B cell (primary cell): ENCODE data around the gene TBX1. TPM values are rescaled to one million over a fixed set of nuclear protein-coding genes. Genes with fewer than 3 reads are reported as not detected.

Experiments
- ATAC-seq: fragments of 200-7000 bp; cut with Tn5 transposase; one replicate; pipeline ENCODE4 v1.10.0; 2021; ENCODE audit warnings: low read depth, mild to moderate bottlenecking, moderate number of reproducible peaks, moderate library complexity
- CTCF ChIA-PET: fragments of 350-600 bp; sonication (Branson Sonifier 250); formaldehyde crosslinking; loops from one replicate; lab custom pipeline; 2021; ENCODE audit warnings: antibody characterized with exemption, inconsistent platforms; lab: Charles Lee
- POLR2A ChIA-PET: fragments of 350-600 bp; sonication (Branson Sonifier 250); formaldehyde crosslinking; loops from one replicate; lab custom pipeline; 2021; ENCODE audit warnings: antibody characterized with exemption; lab: Charles Lee
- DNase-seq: peaks from one replicate; pipeline ENCODE4 v3.0.0; 2013
- H2AFZ ChIP-seq: 2 replicates; pipeline ENCODE4 v1.6.1; 2012; ENCODE audit warnings: mild to moderate bottlenecking, low read depth, low read length; ENCODE audit not compliant: insufficient read depth, poor library complexity, severe bottlenecking
- H3K27ac ChIP-seq, 2 donors: 1 replicate in 1 of 2; 2 replicates in 1 of 2; pipeline ENCODE4 v1.5.1; 2012 to 2013; ENCODE audit warnings: low read length in 2 of 2, mild to moderate bottlenecking in 2 of 2, moderate library complexity in 1 of 2
- H3K27me3 ChIP-seq, 4 experiments: fragments of 200-600 bp in 1 of 4; sonication (generic) in 1 of 4; replicated peaks in 1 of 4; 1 replicate in 2 of 4; 2 replicates in 2 of 4; pipeline versions ENCODE4 v1.6.1 to v1.7.0; 2013 to 2016; ENCODE audit warnings: low read length in 3 of 4, mild to moderate bottlenecking in 2 of 4, mixed read lengths in 1 of 4, moderate library complexity in 1 of 4; ENCODE audit not compliant: insufficient read depth in 4 of 4, control insufficient read depth in 3 of 4; ENCODE audit errors: control extremely low read depth in 1 of 4
- H3K36me3 ChIP-seq, 2 experiments: replicated peaks in 1 of 2; 1 replicate in 1 of 2; 2 replicates in 1 of 2; pipeline versions ENCODE4 v1.6.1 to v1.7.1; 2013; ENCODE audit warnings: low read length in 1 of 2; ENCODE audit not compliant: insufficient read depth in 2 of 2, control insufficient read depth in 1 of 2; ENCODE audit errors: control extremely low read depth in 1 of 2, extremely low read depth in 1 of 2
- H3K4me1 ChIP-seq, 2 donors: fragments of 200-600 bp in 1 of 2; sonication (generic) in 1 of 2; 1 replicate in 1 of 2; 2 replicates in 1 of 2; pipeline versions ENCODE4 v1.5.1 to v1.6.1; 2013 to 2017; ENCODE audit warnings: low read length in 2 of 2; ENCODE audit not compliant: control insufficient read depth in 2 of 2, insufficient read depth in 2 of 2
- H3K4me2 ChIP-seq: replicated peaks from 2 replicates; pipeline ENCODE3; 2012; ENCODE audit warnings: mild to moderate bottlenecking, low read depth, low read length; ENCODE audit not compliant: poor library complexity, severe bottlenecking
- H3K4me3 ChIP-seq, 5 experiments: fragments of 200-600 bp in 1 of 5; sonication (generic) in 1 of 5; 1 replicate in 3 of 5; 2 replicates in 2 of 5; pipeline versions ENCODE4 v1.5.1 to v1.7.0; 2011 to 2016; ENCODE audit warnings: low read length in 4 of 5, mild to moderate bottlenecking in 4 of 5, low read depth in 2 of 5, control low read depth in 1 of 5, moderate library complexity in 1 of 5; ENCODE audit not compliant: insufficient read depth in 1 of 5; ENCODE audit errors: control extremely low read depth in 1 of 5, extremely low read depth in 1 of 5
- H3K79me2 ChIP-seq: fragments of 200-600 bp; sonication (generic); one replicate; pipeline ENCODE4 v1.6.0; 2016; ENCODE audit warnings: low read length; ENCODE audit not compliant: control insufficient read depth, insufficient read depth
- H3K9ac ChIP-seq: fragments of 200-600 bp; sonication (generic); 2 replicates; pipeline ENCODE4 v1.6.1; 2017; ENCODE audit warnings: mild to moderate bottlenecking, low read length, moderate library complexity
- H3K9me3 ChIP-seq, 3 donors: one replicate each; pipeline versions ENCODE4 v1.6.1 to v1.7.1; 2013; ENCODE audit warnings: low read length in 2 of 3; ENCODE audit not compliant: control insufficient read depth in 2 of 3, insufficient read depth in 1 of 3; ENCODE audit errors: control extremely low read depth in 1 of 3
- H4K20me1 ChIP-seq: 2 replicates; pipeline ENCODE4 v1.6.0; 2012; ENCODE audit warnings: mild to moderate bottlenecking, low read length; ENCODE audit not compliant: insufficient read depth, control insufficient read depth, poor library complexity, severe bottlenecking
- H3K27ac Mint-ChIP-seq: one replicate; pipeline ENCODE4 v1.8.0; 2021; ENCODE audit warnings: mixed read lengths
- H3K27me3 Mint-ChIP-seq: one replicate; pipeline ENCODE4 v1.8.0; 2021; ENCODE audit warnings: mixed read lengths
- H3K4me1 Mint-ChIP-seq: one replicate; pipeline ENCODE4 v1.8.0; 2021; ENCODE audit warnings: mixed read lengths
- H3K4me3 Mint-ChIP-seq: one replicate; pipeline ENCODE4 v1.8.0; 2021; ENCODE audit warnings: mixed read lengths
- H3K9me3 Mint-ChIP-seq: one replicate; pipeline ENCODE4 v1.8.0; 2022; ENCODE audit warnings: mixed read lengths; ENCODE audit not compliant: insufficient read depth
- EZH2 ChIP-seq: IDR thresholded peaks from 2 replicates; pipeline ENCODE4 v1.6.1; 2012; ENCODE audit warnings: borderline replicate concordance, low read depth, mild to moderate bottlenecking, moderate library complexity, low read length; ENCODE audit not compliant: insufficient read depth, poor library complexity, severe bottlenecking
- WGBS: methylation state at CpG from one replicate; pipeline ENCODE4 v1.1.5; 2013; ENCODE audit warnings: missing lambda C conversion rate; ENCODE audit not compliant: insufficient coverage; 5-methylcytosine and 5-hydroxymethylcytosine counted together
- intact Hi-C: fragments of 100-400 bp; cut with micrococcal nuclease; formaldehyde crosslinking; loops from one replicate; pipeline ENCODE4 v1.10.0; 2022
- polyA plus RNA-seq: library from polyadenylated mRNA; depleted of rRNA; stranded (reverse); fragments of >200 nt; gene quantifications from 2 replicates; pipeline ENCODE4 v1.2.3, GENCODE V29; 2012
- total RNA-seq, 2 donors: library from RNA; stranded (reverse); fragments of 120-200 nt in 1 of 2; gene quantifications; 1 replicate in 1 of 2; 2 replicates in 1 of 2; pipeline versions ENCODE4 v1.2.3 to v1.2.4, GENCODE V29; 2013 to 2022
- TF ChIP-seq, protein P1 (sequence below): fragments of 200-600 bp; IDR thresholded peaks from one replicate; pipeline ENCODE4 v1.8.0; 2022; ENCODE audit warnings: antibody characterized with exemption, mild to moderate bottlenecking

The TBX1 gene
- total and polyA plus RNA-seq, 2 donors (not counting 1 experiment from before 2014, with no cell fraction given): not detected

DNA sequence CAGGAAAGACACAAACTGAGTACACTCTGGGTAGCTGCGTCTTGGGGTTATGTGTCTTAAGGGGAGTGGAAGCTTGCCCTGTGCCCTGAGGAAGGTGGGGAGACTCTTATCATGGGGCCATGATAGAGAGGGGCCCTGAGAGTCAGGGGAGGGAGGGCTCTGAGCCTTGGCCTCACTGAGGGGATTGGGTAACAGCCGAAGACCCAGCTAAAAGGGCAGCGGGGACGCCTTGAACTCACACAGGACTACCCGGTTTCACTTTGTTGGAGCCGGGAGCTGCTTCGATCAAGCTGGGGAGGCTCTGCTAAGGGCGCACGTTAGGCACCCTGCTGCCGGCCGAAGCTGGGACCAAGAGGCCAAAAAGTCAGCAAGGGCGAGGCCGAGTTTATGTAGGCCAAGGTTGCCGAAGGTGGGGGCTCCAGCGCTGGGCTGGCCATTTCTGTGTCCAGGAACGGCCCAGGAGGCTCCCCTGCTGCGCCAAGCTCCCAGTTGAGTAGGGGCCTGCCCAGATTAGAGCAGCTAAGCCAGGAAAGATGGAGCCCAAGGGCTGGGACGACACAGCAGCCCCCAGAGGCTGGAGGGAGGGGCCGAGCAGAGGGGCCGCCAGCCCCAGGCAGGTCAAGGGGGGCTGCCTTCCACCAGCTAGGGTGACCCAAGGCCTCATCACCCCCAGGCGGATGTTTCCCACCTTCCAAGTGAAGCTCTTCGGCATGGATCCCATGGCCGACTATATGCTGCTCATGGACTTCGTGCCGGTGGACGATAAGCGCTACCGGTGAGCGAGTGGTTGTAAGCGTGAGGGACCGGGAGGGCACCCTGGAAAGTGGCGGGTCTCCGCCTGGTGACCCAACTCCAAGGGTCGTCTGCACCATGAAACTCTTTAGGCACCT, 2.2 kb downstream of the TBX1 start:
- H2AFZ ChIP-seq: no peak overlapping the region
- no peak for ATAC-seq
- POLR2A ChIA-PET: no interaction called here
- no peak for DNase-seq
- Mint-ChIP-seq H3K4me1 (peaks cover 38% of the 10 kb centered on the region), H3K9me3 (no peaks in the 10 kb centered on the region), H3K27me3 (peaks cover 49% of the 10 kb centered on the region), H3K4me3 (peak overlapping the region; percentile 11), H3K27ac (no peak overlapping the region)
- no peaks in the 10 kb centered on the region for H3K79me2 ChIP-seq
- CTCF ChIA-PET: no interaction called here
- H3K4me1 ChIP-seq: peaks cover 22 to 32% of the 10 kb centered on the region in 2 donors
- intact Hi-C loops: no loop called here
- WGBS: 86% methylated on average over 34 of the region's 34 CpGs
- H3K9ac ChIP-seq: no peak overlapping the region
- H3K4me3 ChIP-seq: no peak overlapping the region
- no peaks in the 10 kb centered on the region for H4K20me1 ChIP-seq
- no peaks in the 10 kb centered on the region for H3K36me3 ChIP-seq
- H3K9me3 ChIP-seq: peaks cover 0 to 27% (median 0%) of the 10 kb centered on the region in 3 donors
- no peak overlapping the region for H3K4me2 ChIP-seq
- H3K27ac ChIP-seq: no peak overlapping the region
- peaks cover 0 to 77% (median 41%) of the 10 kb centered on the region in 4 experiments for H3K27me3 ChIP-seq
- TF ChIP-seq, protein P1, sequence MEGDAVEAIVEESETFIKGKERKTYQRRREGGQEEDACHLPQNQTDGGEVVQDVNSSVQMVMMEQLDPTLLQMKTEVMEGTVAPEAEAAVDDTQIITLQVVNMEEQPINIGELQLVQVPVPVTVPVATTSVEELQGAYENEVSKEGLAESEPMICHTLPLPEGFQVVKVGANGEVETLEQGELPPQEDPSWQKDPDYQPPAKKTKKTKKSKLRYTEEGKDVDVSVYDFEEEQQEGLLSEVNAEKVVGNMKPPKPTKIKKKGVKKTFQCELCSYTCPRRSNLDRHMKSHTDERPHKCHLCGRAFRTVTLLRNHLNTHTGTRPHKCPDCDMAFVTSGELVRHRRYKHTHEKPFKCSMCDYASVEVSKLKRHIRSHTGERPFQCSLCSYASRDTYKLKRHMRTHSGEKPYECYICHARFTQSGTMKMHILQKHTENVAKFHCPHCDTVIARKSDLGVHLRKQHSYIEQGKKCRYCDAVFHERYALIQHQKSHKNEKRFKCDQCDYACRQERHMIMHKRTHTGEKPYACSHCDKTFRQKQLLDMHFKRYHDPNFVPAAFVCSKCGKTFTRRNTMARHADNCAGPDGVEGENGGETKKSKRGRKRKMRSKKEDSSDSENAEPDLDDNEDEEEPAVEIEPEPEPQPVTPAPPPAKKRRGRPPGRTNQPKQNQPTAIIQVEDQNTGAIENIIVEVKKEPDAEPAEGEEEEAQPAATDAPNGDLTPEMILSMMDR: no peak
- no peak for TF ChIP-seq EZH2
